ENCODE results near the gene RPN2. TPM values are rescaled to one million over a fixed set of nuclear protein-coding genes. Genes with fewer than 3 reads are reported as not detected.

RPN2 gene
- total RNA-seq, 6 experiments from 2014 or later = 91.7 to 188 (median 148) TPM

GRCh38 chr20:37209661-37210314 is 30.7 kb downstream of the RPN2 start:
- no peaks in the 10 kb centered on the region for H3K27me3 ChIP-seq
- DNase-seq (no peak), ATAC-seq (peak in 1 of 4 donors; percentile 47)
- no peak for TF ChIP-seq CTCF (IDR thresholded peaks at IDR 0.05)
- TF ChIP-seq POLR2A (IDR thresholded peaks at IDR 0.05) = no peak
- no peak overlapping the region for H3K4me3 ChIP-seq
- H3K9me3 ChIP-seq = no peaks in the 10 kb centered on the region
- H3K27ac ChIP-seq = no peak overlapping the region
- intact Hi-C loops (cut with DNase I) = no loop called here
- peaks cover 0 to 97% (median 51%) of the 10 kb centered on the region in 4 donors for H3K36me3 ChIP-seq
- 83% methylated on average over 6 of the region's 6 CpGs for WGBS (ENCODE audit: insufficient coverage, low coverage, low lambda C conversion rate, missing lambda C conversion rate)
- no peaks in the 10 kb centered on the region for H3K4me1 ChIP-seq

- H3K36me3 ChIP-seq = peaks cover 0 to 37% (median 12%) of the 10 kb centered on the region in 4 donors
- WGBS (ENCODE audit: insufficient coverage, low coverage, low lambda C conversion rate, missing lambda C conversion rate) = 85% methylated on average over 3 of the region's 4 CpGs
- intact Hi-C loops (cut with DNase I) = no loop called here
Observed at GRCh38 chr20:37218441-37218840, 39.3 kb downstream of the RPN2 start.

DNA sequence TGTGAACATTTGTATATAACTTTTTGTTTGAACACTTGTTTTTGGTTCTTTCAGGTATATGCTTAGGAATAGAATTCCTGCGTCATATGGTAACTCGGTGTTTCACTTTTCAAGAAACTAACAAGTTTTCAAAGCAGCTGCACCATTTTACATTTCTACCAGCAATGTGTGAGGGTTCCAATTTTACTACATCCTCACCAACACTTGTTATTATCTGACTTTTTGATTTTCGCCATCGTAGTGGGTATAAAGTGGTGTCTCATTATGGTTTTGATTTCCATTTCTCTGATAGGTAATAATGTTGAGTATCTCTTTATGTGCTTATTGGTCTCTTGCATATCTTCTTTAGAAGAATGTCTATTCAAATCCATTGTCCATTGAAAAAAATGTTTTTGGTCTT is 39.8 kb downstream of the RPN2 start:
- Histone ChIP-seq H3K27me3 (no peaks in the 10 kb centered on the region), H3K9me3 (no peaks in the 10 kb centered on the region), H3K4me1 (no peaks in the 10 kb centered on the region), H3K36me3 (peaks cover 0 to 36% (median 14%) of the 10 kb centered on the region in 4 donors), H3K27ac (no peak overlapping the region), H3K4me3 (no peak overlapping the region)
- 60% methylated on average over 4 of the region's 4 CpGs for WGBS (ENCODE audit: insufficient coverage, low coverage, low lambda C conversion rate, missing lambda C conversion rate)
- intact Hi-C loops (cut with DNase I) = no loop called here
- no peak for DNase-seq
- TF ChIP-seq POLR2A (IDR thresholded peaks at IDR 0.05) (no peak), CTCF (IDR thresholded peaks at IDR 0.05) (no peak)
- ATAC-seq = no peak

More at GRCh38 chr20:37218441-37218840, 39.3 kb downstream of the RPN2 start:
- Histone ChIP-seq H3K4me1 (no peaks in the 10 kb centered on the region), H3K4me3 (no peak overlapping the region), H3K27me3 (no peaks in the 10 kb centered on the region), H3K27ac (no peak overlapping the region), H3K9me3 (no peaks in the 10 kb centered on the region)
- DNase-seq = no peak
- no peak for ATAC-seq
- no peak for TF ChIP-seq POLR2A (IDR thresholded peaks at IDR 0.05)
- no peak for TF ChIP-seq CTCF (IDR thresholded peaks at IDR 0.05)

DNA sequence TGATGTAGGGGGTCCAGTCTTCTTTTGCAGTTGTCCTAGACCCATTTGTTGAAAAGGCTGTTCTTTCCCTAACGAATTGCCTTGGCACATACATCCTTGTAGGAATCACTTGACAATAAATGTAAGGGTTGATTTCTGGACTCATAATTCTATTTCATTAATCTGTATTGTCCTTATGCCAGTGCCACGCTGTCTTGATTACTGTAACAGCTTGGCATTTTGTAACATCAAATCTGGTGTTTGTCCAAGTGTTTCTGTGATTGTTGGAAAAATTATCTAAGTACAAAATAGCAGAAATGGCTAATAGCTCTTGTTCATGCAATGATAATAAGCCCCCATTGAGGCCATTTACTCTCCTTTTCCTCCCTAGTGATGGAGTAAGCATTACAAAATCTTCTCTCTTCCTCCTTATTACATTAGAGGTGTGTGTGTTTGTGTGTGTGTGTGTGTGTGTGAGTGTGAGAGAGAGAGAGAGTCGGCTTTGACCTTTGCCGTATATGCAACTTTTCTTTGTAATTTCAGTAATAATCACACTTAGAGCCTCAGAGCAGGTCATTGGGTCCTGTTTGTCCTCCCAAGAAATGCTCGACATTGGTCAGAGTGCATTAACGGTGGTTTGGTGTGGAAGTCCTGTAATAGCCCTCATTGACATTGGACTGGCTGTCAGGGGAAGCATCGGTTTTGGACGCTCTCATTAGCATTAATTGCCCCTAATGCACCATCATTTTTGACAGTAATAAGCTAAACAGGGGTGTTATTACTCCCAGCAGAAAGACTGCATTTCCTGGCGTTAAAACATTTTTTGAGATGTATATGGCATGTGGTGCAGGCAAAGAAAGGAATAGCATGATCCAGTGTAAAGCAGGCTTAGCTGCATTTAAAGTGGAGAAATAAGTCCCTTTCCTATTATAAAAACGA is 40.9 kb downstream of the RPN2 start:
- intact Hi-C loops (cut with DNase I) = no loop called here
- no peak for DNase-seq
- Histone ChIP-seq H3K27me3 (no peaks in the 10 kb centered on the region), H3K4me1 (no peaks in the 10 kb centered on the region), H3K27ac (no peak overlapping the region), H3K36me3 (peaks cover 0 to 36% (median 16%) of the 10 kb centered on the region in 4 donors), H3K9me3 (no peaks in the 10 kb centered on the region), H3K4me3 (no peak overlapping the region)
- TF ChIP-seq CTCF (IDR thresholded peaks at IDR 0.05) = no peak
- TF ChIP-seq POLR2A (IDR thresholded peaks at IDR 0.05) = no peak
- ATAC-seq = no peak
- 81% methylated on average over 10 of the region's 10 CpGs for WGBS (ENCODE audit: insufficient coverage, low coverage, low lambda C conversion rate, missing lambda C conversion rate)

Measured in right lobe of liver (tissue), 6 donors.